Glutamatergic neuron (in vitro differentiated cells): ENCODE measurements around the gene EFNA4. TPM values are rescaled to one million over a fixed set of nuclear protein-coding genes. Genes with fewer than 3 reads are reported as not detected.

Experiments
- DNase-seq: peaks from one replicate; pipeline ENCODE4 v3.0.0; 2022
- H3K27ac Mint-ChIP-seq: one replicate; pipeline ENCODE4 v1.8.0; 2020; ENCODE audit warnings: mild to moderate bottlenecking, mixed read lengths, inconsistent platforms; ENCODE audit not compliant: unreplicated experiment
- H3K27me3 Mint-ChIP-seq: one replicate; pipeline ENCODE4 v1.8.0; 2020; ENCODE audit warnings: mild to moderate bottlenecking, moderate library complexity, mixed read lengths, inconsistent platforms; ENCODE audit not compliant: unreplicated experiment
- H3K36me3 Mint-ChIP-seq: one replicate; pipeline ENCODE4 v1.8.0; 2020; ENCODE audit warnings: mild to moderate bottlenecking, mixed read lengths, inconsistent platforms; ENCODE audit not compliant: unreplicated experiment
- H3K4me1 Mint-ChIP-seq: one replicate; pipeline ENCODE4 v1.8.0; 2020; ENCODE audit warnings: mild to moderate bottlenecking, low read depth, mixed read lengths, inconsistent platforms; ENCODE audit not compliant: unreplicated experiment
- H3K4me3 Mint-ChIP-seq: one replicate; pipeline ENCODE4 v1.8.0; 2020; ENCODE audit warnings: mild to moderate bottlenecking, mixed read lengths, inconsistent platforms; ENCODE audit not compliant: unreplicated experiment
- H3K9me3 Mint-ChIP-seq: one replicate; pipeline ENCODE4 v1.8.0; 2020; ENCODE audit warnings: mild to moderate bottlenecking, moderate library complexity, mixed read lengths, inconsistent platforms; ENCODE audit not compliant: unreplicated experiment
- CTCF ChIP-seq: fragments of 200-600 bp; sonication (generic); IDR thresholded peaks from one replicate; pipeline ENCODE4 v1.5.0; 2021; ENCODE audit not compliant: partially characterized antibody, unreplicated experiment
- total RNA-seq: library from RNA; stranded (reverse); fragmentation: NEBNext Ultra II Directional; extraction: Animal tissue kit (Norgen Biotek cat#: 25700); gene quantifications from one replicate; pipeline ENCODE4 v1.2.1, GENCODE V29; 2021; ENCODE audit not compliant: unreplicated experiment

Gene EFNA4
- total RNA-seq, 1 donor from 2014 or later = 2.9 TPM

GRCh38 chr1:155083052-155083541, 19.6 kb downstream of the EFNA4 start:
- Mint-ChIP-seq H3K4me1 (peaks cover 25% of the 10 kb centered on the region), H3K27me3 (peaks cover 30% of the 10 kb centered on the region), H3K36me3 (no peaks in the 10 kb centered on the region), H3K9me3 (peaks cover 17% of the 10 kb centered on the region), H3K27ac (no peak overlapping the region), H3K4me3 (peak overlapping the region; percentile 34)
- TF ChIP-seq CTCF = no peak
- no peak for DNase-seq

GRCh38 chr1:155083865-155084721, 20.6 kb downstream of the EFNA4 start:
- H3K27me3 Mint-ChIP-seq = peaks cover 29% of the 10 kb centered on the region
- no peaks in the 10 kb centered on the region for H3K36me3 Mint-ChIP-seq
- DNase-seq = no peak
- peaks cover 13% of the 10 kb centered on the region for H3K9me3 Mint-ChIP-seq
- H3K27ac Mint-ChIP-seq = no peak overlapping the region
- no peak for TF ChIP-seq CTCF
- peaks cover 23% of the 10 kb centered on the region for H3K4me1 Mint-ChIP-seq
- H3K4me3 Mint-ChIP-seq = peak overlapping the region; percentile 93

GRCh38 chr1:155084722-155085503, 21.4 kb downstream of the EFNA4 start:
- Mint-ChIP-seq H3K4me1 (peaks cover 18% of the 10 kb centered on the region), H3K27me3 (peaks cover 24% of the 10 kb centered on the region), H3K36me3 (no peaks in the 10 kb centered on the region), H3K27ac (peak overlapping the region; percentile 64), H3K9me3 (peaks cover 10% of the 10 kb centered on the region), H3K4me3 (peak overlapping the region; percentile 93)
- TF ChIP-seq CTCF = peak; percentile 87
- DNase-seq = peak; percentile 95

- Mint-ChIP-seq H3K4me1 (peaks cover 18% of the 10 kb centered on the region), H3K36me3 (no peaks in the 10 kb centered on the region), H3K4me3 (peak overlapping the region; percentile 93), H3K27ac (peak overlapping the region; percentile 38), H3K27me3 (peaks cover 24% of the 10 kb centered on the region), H3K9me3 (peaks cover 10% of the 10 kb centered on the region)
- TF ChIP-seq CTCF = no peak
- no peak for DNase-seq
Measured at GRCh38 chr1:155085504-155086127, 22.1 kb downstream of the EFNA4 start.
